HepG2 (cell line): Measurements from ENCODE around the gene PTMA. TPM values are rescaled to one million over a fixed set of nuclear protein-coding genes. Genes with fewer than 3 reads are reported as not detected.

Source experiments
- CERS6 ChIP-seq: sonication (generic); formaldehyde crosslinking; IDR thresholded peaks from 2 replicates; pipeline ENCODE4 v1.5.0; 2020; ENCODE audit warnings: missing genetic modification reagents
- FOXP1 ChIP-seq, 2 experiments: fragments of 450-650 bp in 1 of 2; IDR thresholded peaks; 2 replicates each; pipeline ENCODE4 v1.6.1; 2017 to 2018; ENCODE audit warnings: antibody characterized with exemption in 1 of 2
- HMGA1 ChIP-seq: sonication (generic); formaldehyde crosslinking; conservative IDR thresholded peaks from 2 replicates; pipeline ENCODE4 v1.4.0; 2020; ENCODE audit warnings: missing genetic modification reagents
- KAT8 ChIP-seq: IDR thresholded peaks from 2 replicates; pipeline ENCODE4 v1.6.1; 2016; ENCODE audit warnings: missing genetic modification reagents, missing compliant biosample characterization
- LCORL ChIP-seq, 2 experiments: fragments of 450-650 bp in 1 of 2; sonication (generic) in 1 of 2; formaldehyde crosslinking in 1 of 2; IDR thresholded peaks; 2 replicates each; pipeline versions ENCODE4 v1.5.0 to v1.6.1; 2017 to 2020; ENCODE audit warnings: antibody characterized with exemption in 1 of 2, missing genetic modification reagents in 1 of 2
- NCOA2 ChIP-seq: sonication (generic); formaldehyde crosslinking; IDR thresholded peaks from 2 replicates; pipeline ENCODE4 v1.8.0; 2022; ENCODE audit warnings: inconsistent platforms
- NFAT5 ChIP-seq: sonication (generic); formaldehyde crosslinking; IDR thresholded peaks from 2 replicates; pipeline ENCODE4 v1.4.0; 2020; ENCODE audit warnings: missing genetic modification reagents
- SNAPC4 ChIP-seq: sonication (generic); formaldehyde crosslinking; IDR thresholded peaks from 2 replicates; pipeline ENCODE4 v1.4.0; 2020; ENCODE audit warnings: mild to moderate bottlenecking, missing genetic modification reagents
- ZBTB14 ChIP-seq: sonication (generic); formaldehyde crosslinking; IDR thresholded peaks from 2 replicates; pipeline ENCODE4 v1.4.0; 2020; ENCODE audit warnings: missing genetic modification reagents
- ZBTB49 ChIP-seq: sonication (generic); formaldehyde crosslinking; IDR thresholded peaks from 2 replicates; pipeline ENCODE4 v1.4.0; 2020; ENCODE audit warnings: missing genetic modification reagents, borderline replicate concordance
- ZNF496 ChIP-seq: sonication (generic); formaldehyde crosslinking; IDR thresholded peaks from 2 replicates; pipeline ENCODE4 v1.8.1; 2023; ENCODE audit warnings: mild to moderate bottlenecking, moderate library complexity, missing genetic modification reagents; ENCODE audit not compliant: insufficient replicate concordance
- ZNF547 ChIP-seq: sonication (generic); formaldehyde crosslinking; IDR thresholded peaks from 2 replicates; pipeline ENCODE4 v1.5.1; 2020; ENCODE audit warnings: mild to moderate bottlenecking, missing genetic modification reagents
- ZNF550 ChIP-seq: sonication (generic); formaldehyde crosslinking; IDR thresholded peaks from 2 replicates; pipeline ENCODE4 v1.4.0; 2020; ENCODE audit warnings: mild to moderate bottlenecking, missing genetic modification reagents, borderline replicate concordance
- polyA plus RNA-seq, 8 experiments: library from polyadenylated mRNA; depleted of rRNA in 3 of 8; stranded (reverse) in 7 of 8; unstranded in 1 of 8; fragments of >200 nt; fragmentation: Illumina TruSeq in 4 of 8; extraction: Trizol in 4 of 8; gene quantifications; 2 replicates each; pipeline versions ENCODE4 v1.2.1 to v1.2.3, GENCODE V29; 2011 to 2016; ENCODE audit warnings: low read depth in 4 of 8, missing spikeins in 1 of 8, mixed read lengths in 1 of 8; ENCODE audit not compliant: insufficient read depth in 1 of 8
- total RNA-seq, 5 experiments: library from RNA; depleted of rRNA; stranded (reverse); fragments of >200 nt; fragmentation: Illumina TruSeq; extraction: Trizol; gene quantifications; 2 replicates each; pipeline ENCODE4 v1.2.3, GENCODE V29; 2016; ENCODE audit warnings: low read depth in 1 of 5

PTMA gene
- total and polyA plus RNA-seq, 2 of the 13 experiments (the other 11 are each of a cell fraction or from before 2014, with no cell fraction given): 190 to 1,086 TPM

- no peak for TF ChIP-seq ZNF550 (CRISPR knock-in tag)
- TF ChIP-seq CERS6 (CRISPR knock-in tag): no peak
- TF ChIP-seq SNAPC4 (CRISPR knock-in tag): no peak
- no peak for TF ChIP-seq ZNF547 (CRISPR knock-in tag)
- no peak for TF ChIP-seq ZNF496
- no peak for TF ChIP-seq ZBTB14 (CRISPR knock-in tag)
- no peak for TF ChIP-seq FOXP1 (IDR thresholded peaks at IDR 0.05)
- no peak for TF ChIP-seq FOXP1 (CRISPR knock-in tag; IDR thresholded peaks at IDR 0.05)
- no peak for TF ChIP-seq NCOA2 (CRISPR knock-in tag)
- TF ChIP-seq NFAT5: no peak
- TF ChIP-seq KAT8 (CRISPR knock-in tag): no peak
- no peak for TF ChIP-seq LCORL (IDR thresholded peaks at IDR 0.05)
- peak; percentile 34; the same call in 1 of the 2 replicates for TF ChIP-seq LCORL (CRISPR knock-in tag; IDR thresholded peaks at IDR 0.05)
- TF ChIP-seq HMGA1 (CRISPR knock-in tag): no peak
- TF ChIP-seq ZBTB49 (CRISPR knock-in tag): no peak
Measured at GRCh38 chr2:231674587-231675338, 33.6 kb upstream of the PTMA start (continued).
